ENCODE results near the gene ESPN.
A peak's percentile ranks its signal among the peaks of the same experiment; 100 is the strongest.
"Not testable (repeated sequence)": the region's sequence is repeated elsewhere in the genome, so short reads cannot be mapped to it uniquely, and the experiment has no call there.

ESPN gene

GRCh38 chr1:6485168-6486101 lies 60.9 kb downstream of the ESPN start:
- DNase-seq, result no peak

GRCh38 chr1:6486433-6487011 lies 61.9 kb downstream of the ESPN start:
- peak; percentile 61 to 88 (median 86) for DNase-seq

GRCh38 chr1:6487804-6488484 lies 63.4 kb downstream of the ESPN start:
- no peak for DNase-seq

GRCh38 chr1:6488602-6489382 lies 64.2 kb downstream of the ESPN start:
- DNase-seq, result no peak

GRCh38 chr1:6489383-6489765 lies 64.8 kb downstream of the ESPN start:
- no peak for DNase-seq

GRCh38 chr1:6489799-6490180 lies 65.2 kb downstream of the ESPN start:
- DNase-seq, result peak; percentile 39 to 71 (median 61)

GRCh38 chr1:6490181-6491080 lies 65.9 kb downstream of the ESPN start:
- DNase-seq, result peak; percentile 15 to 31 (median 20)

GRCh38 chr1:6491081-6491449 lies 66.5 kb downstream of the ESPN start:
- DNase-seq, result no peak

GRCh38 chr1:6491480-6491962 lies 66.9 kb downstream of the ESPN start, which contains the start of gene PLEKHG5:
PLEKHG5 (minus strand) TSS chr1:6491667; CDS start chr1:6477571, 14,096 bp downstream.
- no peak for DNase-seq

- no peak for DNase-seq
Observed at GRCh38 chr1:6491966-6492365, 67.4 kb downstream of the ESPN start.

GRCh38 chr1:6493834-6494223 lies 69.3 kb downstream of the ESPN start:
- not testable (repeated sequence) for DNase-seq

GRCh38 chr1:6494627-6495026 lies 70.1 kb downstream of the ESPN start:
- DNase-seq, result no peak

GRCh38 chr1:6495041-6495441 lies 70.5 kb downstream of the ESPN start:
- DNase-seq, result no peak

GRCh38 chr1:6495540-6496364 lies 71.2 kb downstream of the ESPN start:
- no peak for DNase-seq

- no peak for DNase-seq
Observed at GRCh38 chr1:6496365-6496721, 71.8 kb downstream of the ESPN start.

GRCh38 chr1:6496890-6497214 lies 72.3 kb downstream of the ESPN start:
- DNase-seq, result no peak

- peak in 2 of 4 experiments; percentile 35 to 48 for DNase-seq
Observed at GRCh38 chr1:6497215-6497866, 72.8 kb downstream of the ESPN start.

- DNase-seq, result no peak
Observed at GRCh38 chr1:6497867-6498575, 73.4 kb downstream of the ESPN start.

GRCh38 chr1:6498576-6499111 lies 74.1 kb downstream of the ESPN start:
- DNase-seq, result no peak

Measured in activated naive CD4-positive, alpha-beta T cell (primary cell).